CD4-positive, alpha-beta T cell treated with Interleukin-6 at 100 ng/mL for 8 hours (primary cell): ENCODE results near the gene CYBB.

Source experiments
- DNase-seq: peaks from one replicate; pipeline ENCODE4 v3.0.0-alpha.2; 2020; ENCODE audit warnings: mixed read lengths, low spot score

CYBB gene

GRCh38 chrX:37844622-37845021 is 64.8 kb downstream of the CYBB start:
- DNase-seq = no peak

GRCh38 chrX:37846141-37846540 is 66.3 kb downstream of the CYBB start:
- peak; percentile 16 for DNase-seq

- no peak for DNase-seq
Measured at GRCh38 chrX:37846558-37846933, 66.7 kb downstream of the CYBB start.

- peak; percentile 72 for DNase-seq
Measured at GRCh38 chrX:37846934-37847732, 67.3 kb downstream of the CYBB start, which contains the start of gene DYNLT3. TSS of gene DYNLT3 (minus strand) at chrX:37847571. CDS start at chrX:37847510, 61 bp downstream.

DNA sequence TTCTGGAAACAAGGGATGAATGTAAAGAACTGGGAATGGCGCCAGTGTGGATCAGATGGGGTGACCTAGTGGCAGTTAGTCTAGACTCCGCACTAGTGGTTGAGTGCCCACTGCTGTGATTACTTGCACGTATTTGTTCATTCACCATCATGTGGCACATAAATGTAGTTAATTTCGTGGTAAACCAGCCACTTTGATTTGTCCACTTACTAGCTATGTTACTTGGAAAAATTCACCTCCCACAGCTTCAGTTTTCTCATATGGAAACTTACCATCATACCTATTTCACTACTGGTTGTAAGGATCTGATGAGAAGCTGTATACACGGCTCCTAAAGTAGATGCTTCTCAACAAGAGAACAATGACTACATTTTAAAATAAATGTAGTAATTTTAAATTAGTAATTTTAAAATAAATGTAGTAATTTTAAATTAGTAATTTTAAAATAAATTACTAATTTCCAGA is 67.9 kb downstream of the CYBB start:
- DNase-seq = no peak

GRCh38 chrX:37854148-37854547 is 74.3 kb downstream of the CYBB start:
- DNase-seq = no peak

DNA sequence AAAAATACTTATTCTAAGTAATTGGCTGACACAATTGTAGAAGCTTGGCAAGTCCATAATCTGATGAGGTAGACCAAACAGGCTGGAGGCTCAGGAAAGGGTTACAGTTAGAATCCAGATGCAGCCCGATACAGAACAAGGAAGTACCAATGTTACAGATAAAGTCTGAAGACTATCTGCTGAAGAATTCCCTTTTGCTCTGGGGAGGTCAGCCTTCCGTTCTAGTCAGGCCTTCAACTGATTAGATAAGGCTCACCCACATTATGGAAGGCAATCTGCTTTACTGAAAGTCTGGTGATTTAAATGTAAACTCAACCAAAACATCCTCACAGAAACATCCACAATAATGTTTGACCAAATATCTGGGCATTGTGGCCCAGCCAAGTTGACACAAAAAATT is 74.9 kb downstream of the CYBB start:
- DNase-seq = no peak

GRCh38 chrX:37860721-37861120 is 80.9 kb downstream of the CYBB start:
- DNase-seq = no peak

- DNase-seq = no peak
Measured at GRCh38 chrX:37862851-37863250, 83.0 kb downstream of the CYBB start.
